Measurements from ENCODE around the gene ANGPTL4.

Gene ANGPTL4

DNA sequence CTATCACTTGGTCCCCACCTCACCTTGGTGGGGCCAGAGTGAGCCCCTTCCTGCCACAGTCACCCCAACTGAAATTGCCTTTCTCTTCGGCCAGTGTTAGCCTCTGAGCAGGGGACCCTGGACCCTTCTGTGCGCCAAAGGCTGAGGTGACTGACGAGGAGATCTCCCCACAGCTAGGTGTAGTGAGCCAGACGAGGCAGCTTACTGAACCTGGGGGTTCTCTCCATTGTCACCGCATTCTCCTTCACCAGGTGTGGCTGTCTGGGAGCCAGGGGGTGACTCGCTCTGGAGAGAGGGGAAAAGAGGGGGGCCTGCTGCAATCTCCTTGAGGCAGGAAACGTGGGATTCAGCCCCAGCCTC lies 41.3 kb upstream of the ANGPTL4 start:
- no peaks in the 10 kb centered on the region for H3K27me3 ChIP-seq (ENCODE audit: control insufficient read depth, insufficient read depth, low read length, poor library complexity, severe bottlenecking)
- no peaks in the 10 kb centered on the region for H3K9me3 ChIP-seq (ENCODE audit: control insufficient read depth, low read length)
- H3K27ac ChIP-seq (ENCODE audit: insufficient read depth, low read depth, low read length, poor library complexity, severe bottlenecking), result no peak overlapping the region
- H3K4me1 ChIP-seq (ENCODE audit: control insufficient read depth, insufficient read depth, low read length), result peaks cover 19% of the 10 kb centered on the region
- H3K36me3 ChIP-seq (ENCODE audit: control insufficient read depth, insufficient read depth, low read length), result peaks cover 8% of the 10 kb centered on the region
- peak overlapping the region; percentile 87 for H3K4me3 ChIP-seq (ENCODE audit: insufficient read depth, low read depth, low read length)
- 86 to 88% methylated on average over 7 of the region's 7 CpGs for WGBS, 2 experiments

- Histone ChIP-seq H3K4me3 (ENCODE audit: insufficient read depth, low read depth, low read length) (no peak overlapping the region), H3K36me3 (ENCODE audit: control insufficient read depth, insufficient read depth, low read length) (peaks cover 8% of the 10 kb centered on the region), H3K4me1 (ENCODE audit: control insufficient read depth, insufficient read depth, low read length) (peaks cover 19% of the 10 kb centered on the region), H3K27ac (ENCODE audit: insufficient read depth, low read depth, low read length, poor library complexity, severe bottlenecking) (no peak overlapping the region), H3K9me3 (ENCODE audit: control insufficient read depth, low read length) (no peaks in the 10 kb centered on the region), H3K27me3 (ENCODE audit: control insufficient read depth, insufficient read depth, low read length, poor library complexity, severe bottlenecking) (peaks cover 6% of the 10 kb centered on the region)
- WGBS, 2 experiments, result 78 to 91% methylated on average over 1 of the region's 1 CpG
Observed at GRCh38 chr19:8323781-8324185, 40.2 kb upstream of the ANGPTL4 start.

- Histone ChIP-seq H3K4me1 (ENCODE audit: control insufficient read depth, insufficient read depth, low read length) (peaks cover 19% of the 10 kb centered on the region), H3K36me3 (ENCODE audit: control insufficient read depth, insufficient read depth, low read length) (peaks cover 8% of the 10 kb centered on the region), H3K9me3 (ENCODE audit: control insufficient read depth, low read length) (no peaks in the 10 kb centered on the region), H3K27me3 (ENCODE audit: control insufficient read depth, insufficient read depth, low read length, poor library complexity, severe bottlenecking) (peaks cover 6% of the 10 kb centered on the region), H3K4me3 (ENCODE audit: insufficient read depth, low read depth, low read length) (no peak overlapping the region), H3K27ac (ENCODE audit: insufficient read depth, low read depth, low read length, poor library complexity, severe bottlenecking) (no peak overlapping the region)
- WGBS, 2 experiments, result 89% methylated on average over 17 of the region's 17 CpGs
Observed at GRCh38 chr19:8324186-8325050, 39.5 kb upstream of the ANGPTL4 start.

DNA sequence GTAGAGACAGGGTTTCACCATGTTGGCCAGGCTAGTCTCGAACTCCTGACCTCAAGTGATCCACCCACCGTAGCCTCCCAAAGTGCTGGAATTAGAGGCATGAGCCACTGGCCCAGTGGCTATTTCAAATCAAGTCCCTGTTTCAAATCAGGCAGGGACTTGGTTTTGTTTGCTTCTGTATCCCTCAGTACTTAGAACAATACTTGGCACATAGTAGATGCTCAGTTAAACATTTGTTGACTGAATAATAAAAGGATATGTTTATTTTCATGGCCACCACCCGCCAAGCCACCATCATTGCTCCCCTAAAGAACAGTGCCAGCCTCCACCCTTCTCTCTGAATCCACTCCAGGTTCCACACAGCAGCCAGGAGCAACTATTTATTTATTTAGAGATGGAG lies 38.5 kb upstream of the ANGPTL4 start:
- Histone ChIP-seq H3K4me1 (ENCODE audit: control insufficient read depth, insufficient read depth, low read length) (peaks cover 11% of the 10 kb centered on the region), H3K4me3 (ENCODE audit: insufficient read depth, low read depth, low read length) (no peak overlapping the region), H3K27me3 (ENCODE audit: control insufficient read depth, insufficient read depth, low read length, poor library complexity, severe bottlenecking) (peaks cover 6% of the 10 kb centered on the region), H3K9me3 (ENCODE audit: control insufficient read depth, low read length) (no peaks in the 10 kb centered on the region), H3K27ac (ENCODE audit: insufficient read depth, low read depth, low read length, poor library complexity, severe bottlenecking) (no peak overlapping the region), H3K36me3 (ENCODE audit: control insufficient read depth, insufficient read depth, low read length) (peaks cover 8% of the 10 kb centered on the region)
- WGBS, 2 experiments, result 87 to 91% methylated on average over 3 of the region's 3 CpGs

DNA sequence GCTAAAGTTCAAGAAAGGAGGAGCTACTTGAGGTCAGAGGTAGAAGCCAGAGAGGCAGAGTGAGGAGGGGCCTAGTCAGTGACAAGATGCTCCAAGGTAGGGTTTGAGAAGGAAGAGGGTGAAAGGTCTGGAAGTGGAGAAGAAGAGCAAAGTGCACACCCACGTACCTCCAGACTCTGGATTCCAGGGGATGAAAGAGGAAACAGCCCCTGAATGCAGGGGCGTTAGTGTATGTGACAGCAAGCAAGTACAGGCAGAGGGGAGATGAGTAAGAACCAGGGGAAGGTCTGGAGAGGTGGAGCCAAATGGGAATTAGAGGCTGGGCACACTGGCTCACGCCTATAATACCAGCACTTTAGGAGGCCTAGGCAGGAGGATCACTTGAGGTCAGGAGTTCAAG lies 34.0 kb upstream of the ANGPTL4 start:
- 63 to 73% methylated on average over 3 of the region's 3 CpGs for WGBS, 2 experiments
- peaks cover 45% of the 10 kb centered on the region for H3K27me3 ChIP-seq (ENCODE audit: control insufficient read depth, insufficient read depth, low read length, poor library complexity, severe bottlenecking)
- no peak overlapping the region for H3K4me3 ChIP-seq (ENCODE audit: insufficient read depth, low read depth, low read length)
- H3K9me3 ChIP-seq (ENCODE audit: control insufficient read depth, low read length), result no peaks in the 10 kb centered on the region
- no peaks in the 10 kb centered on the region for H3K36me3 ChIP-seq (ENCODE audit: control insufficient read depth, insufficient read depth, low read length)
- H3K4me1 ChIP-seq (ENCODE audit: control insufficient read depth, insufficient read depth, low read length), result no peaks in the 10 kb centered on the region
- H3K27ac ChIP-seq (ENCODE audit: insufficient read depth, low read depth, low read length, poor library complexity, severe bottlenecking), result no peak overlapping the region

DNA sequence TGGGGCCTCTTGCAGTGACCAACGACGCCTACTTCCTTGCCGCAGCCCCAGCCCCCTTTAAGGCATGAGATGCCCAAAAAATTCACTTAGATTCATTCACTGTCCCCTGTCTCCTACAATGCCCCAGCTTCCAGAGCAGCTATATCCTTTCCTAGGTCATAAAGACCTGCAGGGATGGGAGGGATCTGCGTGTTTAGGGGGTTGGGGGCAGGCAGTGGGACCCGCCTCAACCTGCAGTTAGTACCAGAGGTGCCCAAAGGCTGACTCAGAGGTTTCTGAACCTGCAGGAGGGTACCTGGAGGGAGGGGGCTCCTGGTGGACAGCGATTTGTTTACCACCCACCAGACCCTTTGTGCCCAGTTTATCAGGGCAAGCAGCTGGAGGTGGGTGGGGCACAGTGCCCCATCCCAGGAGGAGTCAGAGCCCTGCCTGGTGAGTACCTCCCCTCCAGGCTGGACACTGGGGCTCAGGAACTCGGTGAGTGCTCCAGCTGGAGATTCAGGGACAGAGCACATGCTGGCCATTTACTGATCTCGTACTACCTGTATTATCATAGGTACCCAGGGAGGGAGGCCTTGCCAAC lies 32.6 kb upstream of the ANGPTL4 start:
- Histone ChIP-seq H3K27me3 (ENCODE audit: control insufficient read depth, insufficient read depth, low read length, poor library complexity, severe bottlenecking) (peaks cover 58% of the 10 kb centered on the region), H3K4me1 (ENCODE audit: control insufficient read depth, insufficient read depth, low read length) (no peaks in the 10 kb centered on the region), H3K36me3 (ENCODE audit: control insufficient read depth, insufficient read depth, low read length) (no peaks in the 10 kb centered on the region), H3K4me3 (ENCODE audit: insufficient read depth, low read depth, low read length) (no peak overlapping the region), H3K9me3 (ENCODE audit: control insufficient read depth, low read length) (no peaks in the 10 kb centered on the region), H3K27ac (ENCODE audit: insufficient read depth, low read depth, low read length, poor library complexity, severe bottlenecking) (no peak overlapping the region)
- 82 to 84% methylated on average over 8 of the region's 8 CpGs for WGBS, 2 experiments

DNA sequence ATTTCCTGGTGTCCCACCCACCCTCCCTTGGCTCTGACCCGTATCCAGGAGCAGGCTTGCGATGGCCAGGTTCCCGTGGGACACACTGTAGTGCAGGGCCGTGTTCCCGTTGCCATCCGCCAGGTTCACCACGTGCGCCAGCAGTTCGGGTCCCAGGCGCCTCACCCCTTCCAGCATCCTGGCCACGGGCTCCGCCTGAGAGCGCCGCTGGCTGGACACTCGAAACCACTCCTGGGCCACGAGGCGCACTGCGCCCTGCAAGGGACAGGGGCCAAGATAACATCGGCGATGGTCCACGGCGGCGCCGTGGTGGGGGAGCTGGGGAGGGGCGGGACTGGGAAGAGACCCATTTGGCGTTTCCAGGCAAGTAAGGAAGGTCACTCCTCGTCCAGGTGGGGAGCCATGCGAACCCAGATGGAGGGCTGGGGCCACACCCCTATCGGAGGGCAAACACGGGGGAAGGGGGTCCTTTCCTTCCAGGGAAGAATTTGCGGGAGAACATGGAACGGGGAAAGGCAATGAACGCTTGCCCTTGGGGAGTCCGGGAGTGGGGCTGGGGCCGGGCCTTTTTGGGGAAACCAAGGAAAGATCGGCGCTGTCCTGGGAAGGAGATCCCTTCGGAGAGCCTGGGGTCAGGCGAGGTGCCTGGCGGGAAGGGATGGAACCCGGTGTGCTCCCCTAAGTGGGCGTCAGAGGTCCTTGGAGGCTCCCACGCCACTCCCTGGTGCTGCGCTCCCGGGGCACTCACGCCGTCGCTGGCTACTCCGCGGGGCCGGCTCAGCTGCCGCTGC lies 30.8 kb upstream of the ANGPTL4 start:
- no peaks in the 10 kb centered on the region for H3K9me3 ChIP-seq (ENCODE audit: control insufficient read depth, low read length)
- no peak overlapping the region for H3K4me3 ChIP-seq (ENCODE audit: insufficient read depth, low read depth, low read length)
- peaks cover 68% of the 10 kb centered on the region for H3K27me3 ChIP-seq (ENCODE audit: control insufficient read depth, insufficient read depth, low read length, poor library complexity, severe bottlenecking)
- H3K36me3 ChIP-seq (ENCODE audit: control insufficient read depth, insufficient read depth, low read length), result no peaks in the 10 kb centered on the region
- 24 to 27% methylated on average over 52 of the region's 52 CpGs for WGBS, 2 experiments
- H3K4me1 ChIP-seq (ENCODE audit: control insufficient read depth, insufficient read depth, low read length), result no peaks in the 10 kb centered on the region
- no peak overlapping the region for H3K27ac ChIP-seq (ENCODE audit: insufficient read depth, low read depth, low read length, poor library complexity, severe bottlenecking)

GRCh38 chr19:8333767-8334457 lies 30.0 kb upstream of the ANGPTL4 start:
- Histone ChIP-seq H3K27ac (ENCODE audit: insufficient read depth, low read depth, low read length, poor library complexity, severe bottlenecking) (no peak overlapping the region), H3K4me3 (ENCODE audit: insufficient read depth, low read depth, low read length) (no peak overlapping the region), H3K4me1 (ENCODE audit: control insufficient read depth, insufficient read depth, low read length) (no peaks in the 10 kb centered on the region), H3K27me3 (ENCODE audit: control insufficient read depth, insufficient read depth, low read length, poor library complexity, severe bottlenecking) (peaks cover 66% of the 10 kb centered on the region), H3K9me3 (ENCODE audit: control insufficient read depth, low read length) (no peaks in the 10 kb centered on the region), H3K36me3 (ENCODE audit: control insufficient read depth, insufficient read depth, low read length) (no peaks in the 10 kb centered on the region)
- WGBS, 2 experiments, result 6 to 7% methylated on average over 48 of the region's 48 CpGs

GRCh38 chr19:8334458-8335342 lies 29.3 kb upstream of the ANGPTL4 start:
- Histone ChIP-seq H3K4me1 (ENCODE audit: control insufficient read depth, insufficient read depth, low read length) (no peaks in the 10 kb centered on the region), H3K27ac (ENCODE audit: insufficient read depth, low read depth, low read length, poor library complexity, severe bottlenecking) (no peak overlapping the region), H3K27me3 (ENCODE audit: control insufficient read depth, insufficient read depth, low read length, poor library complexity, severe bottlenecking) (peaks cover 67% of the 10 kb centered on the region), H3K36me3 (ENCODE audit: control insufficient read depth, insufficient read depth, low read length) (no peaks in the 10 kb centered on the region), H3K4me3 (ENCODE audit: insufficient read depth, low read depth, low read length) (peak overlapping the region; percentile 26), H3K9me3 (ENCODE audit: control insufficient read depth, low read length) (no peaks in the 10 kb centered on the region)
- 3 to 4% methylated on average over 117 of the region's 117 CpGs for whole genome bisulfite sequencing, 2 experiments

Measured in ectodermal cell (in vitro differentiated cells).